IMR-90 (cell line): ENCODE results near the gene SLC1A7.

Experiments
- CTCF ChIP-seq: conservative IDR thresholded peaks from 2 replicates; pipeline ENCODE4 v1.5.1; 2012; ENCODE audit warnings: mild to moderate bottlenecking, low read depth, low read length, improper control_type of control experiment
- POLR2A ChIP-seq: IDR thresholded peaks from 2 replicates; pipeline ENCODE4 v1.6.1; 2012; ENCODE audit warnings: mild to moderate bottlenecking, low read depth, low read length
- USF2 ChIP-seq: fragments of 150-350 bp; IDR thresholded peaks from 2 replicates; pipeline ENCODE4 v1.6.1; 2017; ENCODE audit warnings: mild to moderate bottlenecking, antibody characterized with exemption, low read length, low read depth

- TF ChIP-seq USF2 (no peak), CTCF (no peak), POLR2A (no peak)
These were observed 90.8 kb downstream of the SLC1A7 start for GRCh38 chr1:53051676-53052075.
